ENCODE measurements around the gene ALG9.

DNA sequence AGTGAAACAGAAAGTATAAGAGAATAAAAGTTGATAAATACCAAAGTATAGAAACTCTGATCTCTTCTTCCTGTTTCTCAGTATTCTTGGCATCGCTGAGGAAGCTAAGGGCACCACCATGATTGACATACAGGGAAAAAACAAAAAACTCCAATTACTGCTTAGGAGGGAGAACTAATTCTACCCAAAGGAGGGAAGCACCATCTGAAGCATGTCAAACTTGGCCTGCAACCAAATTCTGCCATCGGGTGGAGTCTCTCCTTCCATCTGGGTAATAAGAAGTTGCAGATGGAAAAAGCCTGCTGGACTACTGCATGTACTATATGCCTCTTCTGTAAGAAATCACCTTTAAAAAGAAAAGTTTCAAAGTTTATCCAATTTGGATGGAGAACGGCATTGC is 74.7 kb downstream of the ALG9 start:
- TF ChIP-seq, protein P1, sequence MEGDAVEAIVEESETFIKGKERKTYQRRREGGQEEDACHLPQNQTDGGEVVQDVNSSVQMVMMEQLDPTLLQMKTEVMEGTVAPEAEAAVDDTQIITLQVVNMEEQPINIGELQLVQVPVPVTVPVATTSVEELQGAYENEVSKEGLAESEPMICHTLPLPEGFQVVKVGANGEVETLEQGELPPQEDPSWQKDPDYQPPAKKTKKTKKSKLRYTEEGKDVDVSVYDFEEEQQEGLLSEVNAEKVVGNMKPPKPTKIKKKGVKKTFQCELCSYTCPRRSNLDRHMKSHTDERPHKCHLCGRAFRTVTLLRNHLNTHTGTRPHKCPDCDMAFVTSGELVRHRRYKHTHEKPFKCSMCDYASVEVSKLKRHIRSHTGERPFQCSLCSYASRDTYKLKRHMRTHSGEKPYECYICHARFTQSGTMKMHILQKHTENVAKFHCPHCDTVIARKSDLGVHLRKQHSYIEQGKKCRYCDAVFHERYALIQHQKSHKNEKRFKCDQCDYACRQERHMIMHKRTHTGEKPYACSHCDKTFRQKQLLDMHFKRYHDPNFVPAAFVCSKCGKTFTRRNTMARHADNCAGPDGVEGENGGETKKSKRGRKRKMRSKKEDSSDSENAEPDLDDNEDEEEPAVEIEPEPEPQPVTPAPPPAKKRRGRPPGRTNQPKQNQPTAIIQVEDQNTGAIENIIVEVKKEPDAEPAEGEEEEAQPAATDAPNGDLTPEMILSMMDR (IDR thresholded peaks at IDR 0.05), result no peak
- TF ChIP-seq POLR2A (IDR thresholded peaks at IDR 0.05), result no peak
- no peak for TF ChIP-seq EP300 (IDR thresholded peaks at IDR 0.05)

Data from tibial nerve (tissue), 4 donors.